ENCODE measurements around the gene AP3B1.

GRCh38 chr5:78265163-78265562 is 29.3 kb downstream of the AP3B1 start:
- TF ChIP-seq CTCF (IDR thresholded peaks at IDR 0.05), result no peak
- no peak for TF ChIP-seq POLR2A (IDR thresholded peaks at IDR 0.05)

Data from testis (tissue), 2 donors.